Measurements from ENCODE around the gene BEAN1. TPM values are rescaled to one million over a fixed set of nuclear protein-coding genes. Genes with fewer than 3 reads are reported as not detected.

The BEAN1 gene
- polyA plus RNA-seq, 3 donors = 0.12 to 0.81 TPM; not detected in 1

GRCh38 chr16:66520406-66521170 lies 93.5 kb downstream of the BEAN1 start:
- H3K9me3 Mint-ChIP-seq = no peaks in the 10 kb centered on the region
- peak overlapping the region in 1 of 2 donors; percentile 75 for H3K4me3 Mint-ChIP-seq
- peaks cover 0 to 2% (median 2%) of the 10 kb centered on the region in 3 donors for H3K27me3 Mint-ChIP-seq (ENCODE audit: low read depth in 3 of 3)
- DNase-seq = peak; percentile 81 to 91 (median 83)
- Histone ChIP-seq H3K9me3 (replicated peaks in 1 of 2; ENCODE audit: control insufficient read depth in 1 of 2, insufficient read depth in 1 of 2, low read length in 2 of 2) (no peaks in the 10 kb centered on the region), H3K4me2 (replicated peaks; ENCODE audit: extremely low read depth, low read length, poor library complexity, severe bottlenecking) (peak overlapping the region; percentile 58), H3K36me3 (replicated peaks in 1 of 2; ENCODE audit: control insufficient read depth in 1 of 2, insufficient read depth in 2 of 2, low read length in 2 of 2) (no peaks in the 10 kb centered on the region), H3K4me1 (ENCODE audit: control insufficient read depth in 1 of 2, insufficient read depth in 2 of 2, low read length in 2 of 2) (peaks cover 98 to 99% of the 10 kb centered on the region in 2 donors), H3K4me3 (replicated peaks in 1 of 3; ENCODE audit: low read depth in 2 of 3, low read length in 3 of 3) (peak overlapping the region in 1 of 3 experiments; percentile 54), H3K79me2 (ENCODE audit: insufficient read depth, low read length) (peaks cover 29% of the 10 kb centered on the region), H2AFZ (ENCODE audit: insufficient read depth, low read depth, low read length, poor library complexity, severe bottlenecking) (no peak overlapping the region), H3K9ac (ENCODE audit: insufficient read depth, low read length, poor library complexity, severe bottlenecking) (peak overlapping the region; percentile 73), H4K20me1 (ENCODE audit: insufficient read depth, low read length) (no peaks in the 10 kb centered on the region), H3K27ac (ENCODE audit: low read depth in 1 of 2, low read length in 2 of 2) (peak overlapping the region; percentile 99), H3K27me3 (ENCODE audit: control insufficient read depth in 2 of 2, insufficient read depth in 2 of 2, low read length in 2 of 2) (no peaks in the 10 kb centered on the region)
- 24% methylated on average over 4 of the region's 14 CpGs for WGBS (ENCODE audit: insufficient coverage)
- intact Hi-C loops (cut with micrococcal nuclease) = loop anchor here in 1 of 2 donors (10.0 kb wide), 1 partner anchor 1564 kb away; the partner anchor contains the start of gene NFATC3
- no peak for TF ChIP-seq CTCF (IDR thresholded peaks at IDR 0.05)
- peak overlapping the region; percentile 99 to 100 (median 100) for H3K27ac Mint-ChIP-seq
- peaks cover 26 to 58% of the 10 kb centered on the region in 2 donors for H3K36me3 Mint-ChIP-seq
- peaks cover 100% of the 10 kb centered on the region for H3K4me1 Mint-ChIP-seq

- H2AFZ ChIP-seq (ENCODE audit: insufficient read depth, low read depth, low read length, poor library complexity, severe bottlenecking) = no peak overlapping the region
- peaks cover 0 to 2% (median 2%) of the 10 kb centered on the region in 3 donors for H3K27me3 Mint-ChIP-seq (ENCODE audit: low read depth in 3 of 3)
- peak overlapping the region; percentile 58 for H3K4me2 ChIP-seq (replicated peaks; ENCODE audit: extremely low read depth, low read length, poor library complexity, severe bottlenecking)
- peak; percentile 40 to 58 (median 42) for DNase-seq
- peaks cover 29% of the 10 kb centered on the region for H3K79me2 ChIP-seq (ENCODE audit: insufficient read depth, low read length)
- no peaks in the 10 kb centered on the region for H3K9me3 Mint-ChIP-seq
- peak overlapping the region; percentile 73 for H3K9ac ChIP-seq (ENCODE audit: insufficient read depth, low read length, poor library complexity, severe bottlenecking)
- intact Hi-C loops (cut with micrococcal nuclease) = loop anchor here in 1 of 2 donors (10.0 kb wide), 1 partner anchor 1564 kb away; the partner anchor contains the start of gene NFATC3
- peak overlapping the region; percentile 41 to 62 for H3K4me3 Mint-ChIP-seq
- H3K9me3 ChIP-seq (replicated peaks in 1 of 2; ENCODE audit: control insufficient read depth in 1 of 2, insufficient read depth in 1 of 2, low read length in 2 of 2) = no peaks in the 10 kb centered on the region
- no peaks in the 10 kb centered on the region for H4K20me1 ChIP-seq (ENCODE audit: insufficient read depth, low read length)
- peaks cover 100% of the 10 kb centered on the region for H3K4me1 Mint-ChIP-seq
- H3K36me3 Mint-ChIP-seq = peaks cover 30 to 57% of the 10 kb centered on the region in 2 donors
- H3K4me3 ChIP-seq (replicated peaks in 1 of 3; ENCODE audit: low read depth in 2 of 3, low read length in 3 of 3) = peak overlapping the region in 1 of 3 experiments; percentile 54
- H3K27ac ChIP-seq (ENCODE audit: low read depth in 1 of 2, low read length in 2 of 2) = peak overlapping the region; percentile 99
- H3K27me3 ChIP-seq (ENCODE audit: control insufficient read depth in 2 of 2, insufficient read depth in 2 of 2, low read length in 2 of 2) = no peaks in the 10 kb centered on the region
- H3K4me1 ChIP-seq (ENCODE audit: control insufficient read depth in 1 of 2, insufficient read depth in 2 of 2, low read length in 2 of 2) = peaks cover 98 to 99% of the 10 kb centered on the region in 2 donors
- no peaks in the 10 kb centered on the region for H3K36me3 ChIP-seq (replicated peaks in 1 of 2; ENCODE audit: control insufficient read depth in 1 of 2, insufficient read depth in 2 of 2, low read length in 2 of 2)
- peak overlapping the region; percentile 99 to 100 (median 100) for H3K27ac Mint-ChIP-seq
- no peak for TF ChIP-seq CTCF (IDR thresholded peaks at IDR 0.05)
- 29% methylated on average over 3 of the region's 5 CpGs for whole genome bisulfite sequencing (ENCODE audit: insufficient coverage)
Measured at GRCh38 chr16:66521252-66521713, 94.2 kb downstream of the BEAN1 start.
